Thoracic aorta (tissue), 2 donors: ENCODE measurements around the gene DISC1. TPM values are rescaled to one million over a fixed set of nuclear protein-coding genes. Genes with fewer than 3 reads are reported as not detected.

Experiments used
- ATAC-seq: fragments of 150-250 bp; one replicate; pipeline ENCODE4 v1.8.0; 2017; ENCODE audit warnings: low read depth; ENCODE audit not compliant: insufficient number of reproducible peaks, low FRiP score
- DNase-seq: peaks from one replicate; pipeline ENCODE4 v3.0.0-alpha.2; 2020; ENCODE audit warnings: low spot score
- H3K27ac ChIP-seq, 2 donors: fragments of 200-600 bp; sonication (generic); 1 replicate in 1 of 2; 2 replicates in 1 of 2; pipeline ENCODE4 v1.5.1; 2016; ENCODE audit warnings: mild to moderate bottlenecking in 2 of 2, moderate library complexity in 2 of 2
- H3K27me3 ChIP-seq: fragments of 200-600 bp; sonication (generic); replicated peaks from 2 replicates; pipeline ENCODE4 v1.6.0; 2016; ENCODE audit warnings: mild to moderate bottlenecking; ENCODE audit not compliant: insufficient read depth
- H3K36me3 ChIP-seq: fragments of 200-600 bp; sonication (generic); one replicate; pipeline ENCODE4 v1.5.1; 2016
- H3K4me1 ChIP-seq, 2 donors: fragments of 200-600 bp; sonication (generic); 1 replicate in 1 of 2; 2 replicates in 1 of 2; pipeline versions ENCODE4 v1.5.1 to v1.6.0; 2016; ENCODE audit warnings: low read depth in 2 of 2, mild to moderate bottlenecking in 1 of 2; ENCODE audit not compliant: control insufficient read depth in 1 of 2
- H3K4me3 ChIP-seq: fragments of 200-600 bp; sonication (generic); 2 replicates; pipeline ENCODE4 v1.5.1; 2016; ENCODE audit warnings: mild to moderate bottlenecking
- H3K9me3 ChIP-seq: fragments of 200-600 bp; sonication (generic); 2 replicates; pipeline ENCODE4 v1.5.1; 2016
- CTCF ChIP-seq: fragments of 200-600 bp; sonication (generic); IDR thresholded peaks from one replicate; pipeline ENCODE4 v1.5.1; 2019; ENCODE audit warnings: antibody characterized with exemption
- total RNA-seq, 2 donors: library from RNA; depleted of rRNA; stranded (reverse); fragments of >200 nt; gene quantifications; one replicate each; pipeline versions ENCODE4 v1.1.0 to v1.2.3, GENCODE V29; 2016

DISC1 gene
- total RNA-seq, 2 donors from 2014 or later = 13.1 to 26.9 TPM

GRCh38 chr1:231605149-231606100, 21.2 kb upstream of the DISC1 start:
- H3K9me3 ChIP-seq = no peaks in the 10 kb centered on the region
- no peak for TF ChIP-seq CTCF
- DNase-seq = no peak
- no peaks in the 10 kb centered on the region for H3K27me3 ChIP-seq
- ATAC-seq = no peak
- H3K27ac ChIP-seq = no peak overlapping the region
- H3K36me3 ChIP-seq = no peaks in the 10 kb centered on the region
- H3K4me1 ChIP-seq = peaks cover 13 to 15% of the 10 kb centered on the region in 2 donors
- H3K4me3 ChIP-seq = no peak overlapping the region

- ATAC-seq (no peak), DNase-seq (no peak)
- no peak overlapping the region for H3K4me3 ChIP-seq
- no peaks in the 10 kb centered on the region for H3K27me3 ChIP-seq
- no peak overlapping the region for H3K27ac ChIP-seq
- H3K4me1 ChIP-seq = peaks cover 11 to 13% of the 10 kb centered on the region in 2 donors
- no peaks in the 10 kb centered on the region for H3K36me3 ChIP-seq
- no peaks in the 10 kb centered on the region for H3K9me3 ChIP-seq
- TF ChIP-seq CTCF = no peak
These were observed 19.9 kb upstream of the DISC1 start for GRCh38 chr1:231606712-231607111.

- Histone ChIP-seq H3K4me3 (no peak overlapping the region), H3K27ac (no peak overlapping the region), H3K9me3 (no peaks in the 10 kb centered on the region), H3K27me3 (no peaks in the 10 kb centered on the region), H3K36me3 (no peaks in the 10 kb centered on the region), H3K4me1 (no peaks in the 10 kb centered on the region)
- no peak for ATAC-seq
- no peak for TF ChIP-seq CTCF
- no peak for DNase-seq
These were observed 16.2 kb upstream of the DISC1 start for GRCh38 chr1:231610388-231610787.

GRCh38 chr1:231611111-231611510, 15.5 kb upstream of the DISC1 start:
- DNase-seq (no peak), ATAC-seq (no peak)
- Histone ChIP-seq H3K4me1 (no peaks in the 10 kb centered on the region), H3K36me3 (no peaks in the 10 kb centered on the region), H3K4me3 (no peak overlapping the region), H3K27ac (no peak overlapping the region), H3K27me3 (no peaks in the 10 kb centered on the region), H3K9me3 (no peaks in the 10 kb centered on the region)
- no peak for TF ChIP-seq CTCF

- Histone ChIP-seq H3K27me3 (no peaks in the 10 kb centered on the region), H3K36me3 (no peaks in the 10 kb centered on the region), H3K27ac (no peak overlapping the region), H3K4me1 (no peaks in the 10 kb centered on the region), H3K9me3 (no peaks in the 10 kb centered on the region), H3K4me3 (no peak overlapping the region)
- DNase-seq = no peak
- TF ChIP-seq CTCF = no peak
- no peak for ATAC-seq
These were observed 14.7 kb upstream of the DISC1 start for GRCh38 chr1:231611851-231612250.
